ENCODE measurements around the gene RND3. TPM values are rescaled to one million over a fixed set of nuclear protein-coding genes. Genes with fewer than 3 reads are reported as not detected.

The RND3 gene
- polyA plus RNA-seq, 1 donor: 49.9 TPM

DNA sequence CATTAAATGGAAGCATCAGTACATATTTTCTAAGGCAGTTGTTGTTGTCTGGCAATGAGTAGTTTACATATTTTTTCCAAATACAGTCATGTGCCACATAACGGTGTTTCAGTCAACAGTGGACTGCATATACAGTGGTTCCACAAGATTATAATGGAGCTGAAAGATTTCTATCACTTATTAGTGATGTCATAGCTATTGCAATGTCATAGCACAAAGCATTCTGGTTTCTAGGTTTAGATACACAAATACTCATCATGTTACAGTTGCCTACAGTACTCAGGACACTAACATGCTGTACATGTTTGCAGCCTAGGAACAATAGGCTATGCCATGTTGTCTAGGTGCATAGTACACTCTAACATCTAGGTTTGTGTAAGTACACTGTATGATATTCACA, 45.0 kb downstream of the RND3 start:
- no peak for DNase-seq

DNA sequence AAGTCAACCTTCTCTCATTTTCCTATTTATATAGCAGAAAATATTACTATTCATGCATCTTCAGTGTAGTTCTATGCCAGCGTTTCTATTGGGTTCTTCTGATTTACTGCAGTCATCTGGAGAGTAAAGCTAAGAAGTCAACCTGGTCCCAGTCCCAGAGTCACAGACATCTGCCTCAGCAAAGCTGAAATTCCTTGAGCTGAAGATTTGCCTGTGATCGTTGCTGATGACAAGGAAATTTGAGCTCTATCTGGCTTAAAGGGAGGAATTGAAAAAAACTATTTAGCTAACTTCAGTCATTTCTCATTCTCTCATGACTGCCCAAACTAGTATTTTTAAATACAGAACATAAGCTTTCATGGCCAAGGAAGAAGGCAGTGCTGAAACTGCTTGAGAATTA, 45.7 kb downstream of the RND3 start:
- DNase-seq: no peak

DNA sequence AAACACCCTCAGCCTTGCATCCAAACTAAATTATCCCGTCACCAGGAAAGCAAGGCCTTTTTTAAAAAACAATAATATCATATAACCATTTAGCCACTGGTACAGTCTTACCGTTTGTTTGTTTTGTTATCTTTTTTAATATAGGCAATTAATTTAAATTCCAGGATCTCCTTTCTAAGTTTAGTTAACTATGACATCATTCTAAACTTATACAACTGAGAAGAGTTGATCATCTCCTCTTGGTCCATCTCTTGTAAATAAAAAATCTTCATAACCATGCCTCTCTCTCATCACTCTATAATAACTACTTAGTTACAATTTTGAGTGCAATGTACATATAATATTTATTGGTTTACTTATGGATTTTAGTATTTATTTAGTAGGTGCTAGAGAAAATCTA, 46.2 kb downstream of the RND3 start:
- DNase-seq: no peak

DNA sequence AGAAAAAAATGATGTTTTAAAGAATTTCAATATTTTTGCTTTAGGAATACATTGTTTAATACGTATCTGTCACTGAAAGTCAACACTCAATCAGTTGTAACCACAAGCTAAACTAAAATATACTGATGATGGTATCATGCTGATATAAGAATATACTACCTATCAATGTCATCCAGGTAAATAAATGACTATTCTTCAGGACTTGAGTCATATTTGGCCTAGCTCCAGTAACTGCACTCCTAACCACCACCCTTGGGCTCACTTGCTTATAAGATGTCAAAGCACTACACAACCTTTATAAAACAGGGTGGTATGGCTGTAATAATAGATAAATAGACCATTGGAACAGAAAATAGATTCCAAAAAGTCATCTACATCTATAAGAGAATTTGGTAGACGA, 48.8 kb downstream of the RND3 start:
- DNase-seq: no peak

DNA sequence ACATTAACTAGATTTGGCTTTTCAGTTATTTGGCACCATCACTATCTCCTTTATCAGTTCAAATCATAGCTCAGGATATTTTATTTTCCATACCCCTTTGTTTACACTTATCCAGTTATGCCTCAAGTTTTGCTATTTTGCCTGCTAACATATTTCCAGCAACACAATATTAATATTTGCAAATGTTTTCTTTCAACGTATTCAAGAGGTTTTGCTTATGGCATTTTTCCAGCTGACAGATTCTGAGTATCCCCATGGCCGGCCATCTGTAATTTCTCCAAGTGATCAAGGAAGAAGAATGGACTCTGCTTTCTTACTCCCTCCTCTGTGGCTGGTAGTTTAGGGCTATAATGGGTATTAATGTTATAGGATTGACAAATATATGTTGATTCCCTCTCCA, 49.4 kb downstream of the RND3 start:
- no peak for DNase-seq

DNA sequence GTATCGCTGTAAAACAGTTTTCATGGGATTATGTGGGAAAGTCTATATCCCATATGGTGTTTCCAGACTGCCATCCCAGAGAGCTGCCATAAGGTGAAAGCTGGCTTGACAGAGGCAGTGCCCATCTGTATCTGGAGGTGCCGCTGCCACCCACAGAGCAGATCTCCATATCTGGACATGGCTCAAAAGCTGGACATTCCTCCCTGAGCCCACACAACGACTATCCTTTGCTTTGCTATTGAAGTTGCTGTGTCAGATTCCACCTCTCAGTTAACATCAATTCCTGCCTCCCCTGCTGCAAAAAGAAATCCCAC, 55.2 kb downstream of the RND3 start:
- DNase-seq: no peak

DNA sequence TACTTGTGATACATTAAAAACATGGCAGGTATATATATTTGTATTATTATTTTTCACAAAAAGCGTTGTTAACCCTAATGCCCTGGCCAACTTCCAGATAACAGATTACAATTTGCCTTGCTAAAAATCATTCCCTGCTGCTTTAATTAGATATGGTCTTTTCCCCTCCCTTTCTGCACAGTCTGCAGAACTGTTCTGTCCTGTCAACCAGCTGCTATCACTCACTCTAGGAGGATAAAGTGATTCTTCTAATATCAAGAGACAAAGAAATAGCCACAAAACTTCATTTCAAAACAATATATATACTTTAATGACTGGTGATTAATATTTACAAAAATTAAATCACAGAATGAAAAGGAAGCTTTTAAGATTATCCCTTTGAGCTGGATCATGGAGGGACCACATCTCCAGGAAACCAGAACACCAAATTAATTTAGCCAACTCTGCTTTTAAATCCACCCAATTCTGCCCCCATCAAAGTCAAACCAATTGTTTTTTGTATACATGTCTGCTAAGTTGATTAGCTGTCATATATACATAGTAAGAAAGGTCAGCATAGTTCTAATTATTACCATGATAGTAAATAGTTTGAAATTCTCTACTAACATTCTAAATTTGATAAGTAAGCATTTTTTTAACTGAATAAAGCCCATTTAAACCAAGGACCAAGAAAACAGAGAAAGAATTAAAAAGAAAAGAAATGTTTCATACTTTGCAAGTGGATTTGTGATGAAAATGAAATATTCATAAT, 55.7 kb downstream of the RND3 start:
- no peak for DNase-seq

DNA sequence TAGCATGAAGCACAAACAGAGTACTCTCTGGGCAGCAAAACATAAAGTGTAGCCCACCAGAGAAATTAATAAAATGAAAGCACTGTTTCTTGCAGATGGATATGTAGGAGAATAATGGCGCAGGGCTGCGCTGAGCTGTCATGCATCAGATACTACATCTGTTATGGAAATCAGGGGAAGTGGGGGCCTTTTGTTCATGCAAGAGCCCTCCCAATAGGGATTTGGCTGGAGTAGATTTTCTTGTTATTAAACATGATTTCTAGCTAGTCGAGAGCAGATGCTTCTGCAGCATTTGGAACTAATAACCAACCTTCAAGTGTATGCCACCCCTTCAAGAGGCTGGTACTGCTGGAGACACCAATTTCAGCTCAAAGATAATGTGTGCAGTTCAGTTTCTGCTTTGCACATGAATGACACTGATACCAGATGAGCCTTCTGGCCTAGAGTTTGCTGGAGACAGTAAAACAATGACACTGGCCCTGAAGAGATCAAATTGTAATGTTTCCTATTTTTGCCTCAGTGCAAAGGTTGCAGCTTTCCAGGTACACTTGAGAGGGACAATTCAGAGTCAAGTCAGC, 58.0 kb downstream of the RND3 start:
- no peak for DNase-seq

DNA sequence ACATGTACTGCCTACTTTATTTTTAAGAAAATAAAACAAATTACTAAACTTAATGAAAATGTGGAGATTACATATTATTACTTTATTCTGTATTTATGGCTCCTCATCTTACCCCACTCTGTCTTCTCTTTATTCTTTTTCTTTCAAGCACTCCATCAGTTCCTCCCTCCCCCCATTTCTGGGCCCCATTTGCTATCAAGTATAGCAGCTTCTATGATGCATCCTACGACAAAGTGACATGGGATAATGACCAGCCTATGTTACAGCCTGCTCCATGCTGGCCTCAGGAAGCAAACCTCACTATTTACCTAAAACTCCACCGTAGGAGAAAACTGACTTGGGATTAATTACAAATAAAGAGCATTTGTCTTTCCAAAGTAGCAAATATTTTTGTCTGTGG, 58.8 kb downstream of the RND3 start:
- no peak for DNase-seq

DNA sequence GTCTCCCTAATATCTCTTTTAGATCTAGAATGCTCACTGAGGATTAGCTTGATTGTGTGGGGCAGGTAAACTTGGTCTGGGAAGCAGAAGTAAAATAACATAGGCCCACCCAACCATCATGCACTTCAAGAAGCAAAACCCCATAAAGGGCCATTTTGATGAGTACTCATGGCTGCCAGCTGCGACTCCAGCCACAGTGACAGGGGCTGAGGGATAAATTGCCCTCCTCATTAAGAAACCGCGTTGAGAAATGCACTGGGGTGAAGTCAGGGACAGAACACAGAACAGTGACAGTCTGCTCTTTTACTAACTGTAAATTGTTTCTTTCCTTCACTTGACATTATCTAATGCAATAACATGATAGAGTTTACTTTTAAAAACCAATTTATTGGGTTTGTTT, 60.2 kb downstream of the RND3 start:
- DNase-seq: no peak

DNA sequence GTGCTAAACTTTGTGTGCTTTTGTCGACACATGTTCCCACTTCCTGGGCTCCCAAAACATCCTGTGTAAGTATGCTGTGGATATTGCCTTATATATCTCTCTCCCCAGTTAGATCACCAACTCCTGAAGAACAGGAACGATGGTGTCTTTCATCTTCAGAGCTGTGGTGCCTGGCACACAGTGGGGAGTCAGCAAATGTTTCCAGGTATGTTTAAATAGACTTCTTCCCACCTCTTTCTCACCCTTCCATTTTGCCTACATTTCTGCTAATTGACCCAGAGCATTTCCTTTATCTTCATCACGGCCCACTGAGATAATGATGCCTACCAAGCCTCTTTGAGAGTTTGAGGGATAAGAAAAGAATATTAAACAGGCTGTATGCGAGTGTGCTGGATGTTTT, 60.7 kb downstream of the RND3 start:
- no peak for DNase-seq

DNA sequence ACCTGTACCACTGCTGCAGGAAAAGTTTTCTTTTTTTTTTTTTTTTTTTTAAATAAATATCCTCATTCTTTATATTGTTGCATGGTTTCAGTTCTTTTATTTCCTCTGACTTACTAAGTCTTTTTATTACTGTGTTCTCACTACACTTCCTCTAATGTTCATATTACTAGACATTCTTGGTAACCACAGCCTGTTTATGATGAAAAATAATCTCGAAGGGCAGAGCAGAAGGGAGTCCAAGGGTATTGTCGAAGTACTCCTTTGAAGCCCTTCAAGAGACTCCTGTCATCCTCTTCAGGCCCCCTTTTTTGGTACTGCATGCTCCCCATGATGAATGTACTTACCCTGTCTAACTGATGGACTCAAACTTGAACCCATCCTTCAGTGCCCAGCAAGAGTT, 61.2 kb downstream of the RND3 start:
- DNase-seq: no peak

DNA sequence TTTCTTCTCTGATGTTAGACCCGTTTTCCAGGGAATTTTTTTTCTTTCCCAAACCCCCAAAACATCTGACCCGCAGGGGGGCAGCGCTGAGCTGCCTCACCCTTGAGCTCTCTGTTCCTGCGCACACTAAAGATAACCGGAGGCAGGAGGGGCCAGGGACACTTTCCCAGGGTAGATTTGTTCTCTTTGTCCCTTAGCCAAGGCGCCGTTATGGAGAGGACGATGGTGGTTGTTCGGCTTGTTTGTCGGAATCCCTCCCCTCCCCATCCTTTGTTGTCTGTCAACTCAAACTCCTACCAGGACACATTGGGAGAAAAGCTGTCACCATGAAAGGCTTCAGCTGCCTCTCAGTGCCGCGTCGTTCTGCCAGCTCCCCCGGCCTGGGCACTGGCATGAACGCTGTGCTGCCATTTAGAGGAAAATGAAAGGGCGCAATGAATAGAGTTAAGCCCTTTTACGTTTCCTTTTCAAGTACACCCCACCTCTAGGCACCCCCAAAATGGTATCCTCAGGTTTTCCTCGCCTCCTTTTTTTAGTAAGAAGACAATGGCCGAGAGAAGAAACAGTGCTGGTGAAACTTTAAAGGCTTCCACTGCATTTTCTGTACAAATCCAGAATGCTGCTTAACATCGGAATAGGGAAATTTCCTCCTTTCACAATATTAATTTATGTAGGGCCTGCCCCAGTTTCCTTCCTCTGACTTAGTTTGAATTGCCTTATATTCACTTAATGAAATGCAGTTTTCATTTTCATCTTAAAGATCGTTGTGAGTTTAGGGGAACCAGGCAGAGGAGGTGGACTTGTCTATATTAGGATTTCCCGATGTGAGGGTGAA, 62.1 kb downstream of the RND3 start:
- DNase-seq: no peak

DNA sequence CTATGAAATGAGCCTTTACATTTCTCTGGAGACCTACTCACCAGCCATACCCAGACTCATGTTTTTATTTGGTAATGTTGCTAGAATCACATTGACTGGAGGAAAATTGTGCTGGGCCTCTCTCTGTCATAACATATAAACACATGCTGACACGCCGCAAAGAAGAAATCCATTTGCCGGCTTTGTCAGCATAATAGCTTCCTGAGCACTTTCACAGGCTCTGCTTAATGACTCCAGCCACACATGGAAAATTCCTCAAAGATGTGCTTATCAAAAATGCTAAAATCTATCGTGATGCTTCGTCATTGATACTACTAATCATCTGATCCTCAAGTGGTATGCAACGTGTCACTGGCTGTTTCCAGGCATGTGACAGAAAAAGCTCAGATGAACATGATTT, 63.1 kb downstream of the RND3 start:
- DNase-seq: no peak

DNA sequence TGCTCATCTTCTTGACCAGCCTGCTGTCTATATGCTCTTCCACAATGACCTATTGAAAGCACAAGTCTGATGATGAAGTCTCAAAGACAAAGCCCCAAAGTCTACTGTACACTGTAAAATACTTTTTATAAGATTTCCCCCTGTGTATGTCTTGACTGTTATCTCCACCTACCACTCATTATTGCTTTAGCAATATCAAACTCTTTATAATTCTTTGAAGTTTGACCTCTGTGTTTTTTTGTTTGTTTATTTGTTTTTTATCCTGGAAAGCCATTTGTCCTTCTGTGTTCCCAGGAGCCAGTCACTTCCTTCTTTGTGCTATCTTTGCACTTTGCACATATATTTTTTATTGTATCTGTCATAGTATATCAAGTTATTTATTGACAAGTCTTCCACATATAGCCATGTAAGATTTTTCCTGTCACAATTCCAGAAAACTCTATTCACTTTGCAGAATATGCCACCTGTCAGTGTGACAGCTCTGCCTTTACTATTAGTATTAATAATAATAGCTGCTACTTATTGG, 66.3 kb downstream of the RND3 start:
- DNase-seq: no peak

DNA sequence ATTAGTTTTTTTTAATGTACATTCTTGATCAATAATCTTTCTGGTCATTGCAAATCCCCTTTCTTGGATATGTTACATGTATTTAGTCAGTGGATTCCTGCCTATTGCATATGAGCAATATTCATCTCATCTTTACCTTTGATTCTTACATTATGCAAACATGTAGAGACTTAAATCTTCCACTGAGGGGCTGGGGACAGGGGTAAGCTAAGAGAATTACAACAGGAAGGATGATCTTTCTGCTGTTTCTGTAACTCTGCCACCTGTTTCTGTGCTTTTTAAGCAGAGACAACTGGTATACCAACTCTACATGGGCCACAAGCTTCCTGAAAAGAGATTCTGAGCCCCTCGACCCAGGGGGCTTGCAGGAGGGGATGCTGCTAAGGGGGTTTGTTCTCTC, 68.6 kb downstream of the RND3 start:
- DNase-seq: no peak

Data from left kidney (tissue), 2 donors.